D721Med (cell line): ENCODE results near the gene TBC1D22A.
"Not testable (repeated sequence)": the region's sequence is repeated elsewhere in the genome, so short reads cannot be mapped to it uniquely, and the experiment has no call there.

Experiments used
- DNase-seq: peaks from one replicate; pipeline ENCODE4 v3.0.0; 2011; ENCODE audit warnings: low spot score; ENCODE audit not compliant: insufficient read length
- FAIRE-seq: peaks from 2 replicates; lab custom pipeline; 2011; peaks lifted over from hg19 to GRCh38; lab: Jason Lieb, UNC
- CTCF ChIP-seq: IDR thresholded peaks from 2 replicates; pipeline ENCODE4 v1.5.1; 2012; ENCODE audit warnings: mild to moderate bottlenecking, control low read depth; ENCODE audit not compliant: insufficient read depth; ENCODE audit errors: missing control alignments

Gene TBC1D22A

GRCh38 chr22:47047321-47048122 lies 285.1 kb downstream of the TBC1D22A start:
- DNase-seq (no peak), FAIRE-seq (no peak)
- TF ChIP-seq CTCF = no peak

- DNase-seq (no peak), FAIRE-seq (no peak)
- TF ChIP-seq CTCF = no peak
Measured at GRCh38 chr22:47048123-47049077, 285.9 kb downstream of the TBC1D22A start.

- no peak for DNase-seq
- no peak for FAIRE-seq
Measured at GRCh38 chr22:47049078-47049624, 286.7 kb downstream of the TBC1D22A start.

GRCh38 chr22:47049736-47050400 lies 287.4 kb downstream of the TBC1D22A start:
- DNase-seq, FAIRE-seq: not testable (repeated sequence)

More at GRCh38 chr22:47049078-47049624, 286.7 kb downstream of the TBC1D22A start:
- no peak for TF ChIP-seq CTCF

GRCh38 chr22:47050401-47051051 lies 288.1 kb downstream of the TBC1D22A start:
- no peak for FAIRE-seq
- no peak for TF ChIP-seq CTCF
- DNase-seq = no peak

- FAIRE-seq = no peak
- no peak for DNase-seq
- TF ChIP-seq CTCF = no peak
Measured at GRCh38 chr22:47051441-47052071, 289.1 kb downstream of the TBC1D22A start.
